Measurements from ENCODE around the gene NEBL. TPM values are rescaled to one million over a fixed set of nuclear protein-coding genes. Genes with fewer than 3 reads are reported as not detected.

The NEBL gene
- total RNA-seq, 4 donors from 2014 or later: 2.1 to 3.5 (median 2.5) TPM

DNA sequence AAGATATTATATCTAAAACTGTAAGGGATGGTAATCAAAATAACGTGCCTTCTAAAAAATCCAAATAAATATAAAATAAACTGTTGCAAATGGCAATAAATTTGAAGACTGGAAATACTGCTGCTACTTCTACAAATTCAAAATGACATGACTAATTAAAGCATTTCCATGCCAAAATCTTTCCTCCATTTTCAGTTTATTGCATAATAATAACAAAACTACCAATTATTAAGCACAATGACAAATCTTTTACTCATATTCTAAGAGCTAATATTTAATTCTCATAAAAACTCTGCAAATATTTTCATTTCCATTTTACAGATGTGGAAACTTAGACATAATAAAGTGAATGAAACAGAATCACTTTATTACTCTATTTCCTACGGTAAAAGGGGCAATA lies 38.8 kb upstream of the NEBL start:
- no peak overlapping the region for H3K4me3 ChIP-seq
- H3K4me1 ChIP-seq: no peaks in the 10 kb centered on the region
- TF ChIP-seq POLR2AphosphoS5 (IDR thresholded peaks at IDR 0.05): no peak
- TF ChIP-seq, protein P1, sequence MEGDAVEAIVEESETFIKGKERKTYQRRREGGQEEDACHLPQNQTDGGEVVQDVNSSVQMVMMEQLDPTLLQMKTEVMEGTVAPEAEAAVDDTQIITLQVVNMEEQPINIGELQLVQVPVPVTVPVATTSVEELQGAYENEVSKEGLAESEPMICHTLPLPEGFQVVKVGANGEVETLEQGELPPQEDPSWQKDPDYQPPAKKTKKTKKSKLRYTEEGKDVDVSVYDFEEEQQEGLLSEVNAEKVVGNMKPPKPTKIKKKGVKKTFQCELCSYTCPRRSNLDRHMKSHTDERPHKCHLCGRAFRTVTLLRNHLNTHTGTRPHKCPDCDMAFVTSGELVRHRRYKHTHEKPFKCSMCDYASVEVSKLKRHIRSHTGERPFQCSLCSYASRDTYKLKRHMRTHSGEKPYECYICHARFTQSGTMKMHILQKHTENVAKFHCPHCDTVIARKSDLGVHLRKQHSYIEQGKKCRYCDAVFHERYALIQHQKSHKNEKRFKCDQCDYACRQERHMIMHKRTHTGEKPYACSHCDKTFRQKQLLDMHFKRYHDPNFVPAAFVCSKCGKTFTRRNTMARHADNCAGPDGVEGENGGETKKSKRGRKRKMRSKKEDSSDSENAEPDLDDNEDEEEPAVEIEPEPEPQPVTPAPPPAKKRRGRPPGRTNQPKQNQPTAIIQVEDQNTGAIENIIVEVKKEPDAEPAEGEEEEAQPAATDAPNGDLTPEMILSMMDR (IDR thresholded peaks at IDR 0.05): no peak
- TF ChIP-seq EP300 (IDR thresholded peaks at IDR 0.05): no peak
- no peak for TF ChIP-seq POLR2A (IDR thresholded peaks at IDR 0.05; ENCODE audit: low read depth)
- no peak overlapping the region for H3K27ac ChIP-seq (replicated peaks in 1 of 4)
- DNase-seq (ENCODE audit: extremely low spot score): no peak
- H3K27me3 ChIP-seq: no peaks in the 10 kb centered on the region
- H3K36me3 ChIP-seq: no peaks in the 10 kb centered on the region
- intact Hi-C loops (cut with DNase I): no loop called here
- H3K9me3 ChIP-seq: no peaks in the 10 kb centered on the region
- WGBS: 69% methylated on average over 2 of the region's 2 CpGs

DNA sequence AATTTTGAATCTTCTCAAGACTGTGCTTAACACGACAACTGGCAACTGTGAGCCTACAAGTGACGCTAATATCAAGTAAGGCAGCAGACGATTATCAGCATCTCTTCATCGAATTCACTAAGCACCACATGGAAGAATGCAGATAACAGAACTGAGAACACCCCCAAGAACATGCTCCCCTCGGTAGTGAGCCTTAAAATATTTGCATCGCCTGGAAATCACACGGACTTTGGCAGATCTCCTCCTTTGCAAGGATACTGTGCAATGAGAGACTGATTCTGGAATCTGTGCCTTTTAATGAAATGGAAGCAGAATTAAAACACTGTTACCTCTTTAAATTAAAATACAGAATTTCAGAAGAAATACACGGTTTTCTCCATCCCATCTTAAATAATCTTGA lies 38.2 kb upstream of the NEBL start:
- no peak for DNase-seq (ENCODE audit: extremely low spot score)
- no peaks in the 10 kb centered on the region for H3K9me3 ChIP-seq
- H3K4me1 ChIP-seq: no peaks in the 10 kb centered on the region
- TF ChIP-seq, protein P1 (IDR thresholded peaks at IDR 0.05): no peak
- TF ChIP-seq POLR2A (IDR thresholded peaks at IDR 0.05; ENCODE audit: low read depth): no peak
- no peak for TF ChIP-seq EP300 (IDR thresholded peaks at IDR 0.05)
- no peak for TF ChIP-seq POLR2AphosphoS5 (IDR thresholded peaks at IDR 0.05)
- H3K27ac ChIP-seq (replicated peaks in 1 of 4): no peak overlapping the region
- no peaks in the 10 kb centered on the region for H3K27me3 ChIP-seq
- no peaks in the 10 kb centered on the region for H3K36me3 ChIP-seq
- H3K4me3 ChIP-seq: no peak overlapping the region
- WGBS: 92% methylated on average over 8 of the region's 8 CpGs
- intact Hi-C loops (cut with DNase I): no loop called here

GRCh38 chr10:20933705-20934104 lies 36.6 kb upstream of the NEBL start:
- Histone ChIP-seq H3K27me3 (no peaks in the 10 kb centered on the region), H3K4me3 (no peak overlapping the region), H3K36me3 (no peaks in the 10 kb centered on the region), H3K27ac (replicated peaks in 1 of 4) (no peak overlapping the region), H3K4me1 (no peaks in the 10 kb centered on the region), H3K9me3 (no peaks in the 10 kb centered on the region)
- DNase-seq (ENCODE audit: extremely low spot score): no peak
- intact Hi-C loops (cut with DNase I): no loop called here
- WGBS: 84% methylated on average over 2 of the region's 2 CpGs
- TF ChIP-seq, protein P1 (IDR thresholded peaks at IDR 0.05): no peak
- TF ChIP-seq POLR2AphosphoS5 (IDR thresholded peaks at IDR 0.05) (no peak), EP300 (IDR thresholded peaks at IDR 0.05) (no peak), POLR2A (IDR thresholded peaks at IDR 0.05; ENCODE audit: low read depth) (no peak)

DNA sequence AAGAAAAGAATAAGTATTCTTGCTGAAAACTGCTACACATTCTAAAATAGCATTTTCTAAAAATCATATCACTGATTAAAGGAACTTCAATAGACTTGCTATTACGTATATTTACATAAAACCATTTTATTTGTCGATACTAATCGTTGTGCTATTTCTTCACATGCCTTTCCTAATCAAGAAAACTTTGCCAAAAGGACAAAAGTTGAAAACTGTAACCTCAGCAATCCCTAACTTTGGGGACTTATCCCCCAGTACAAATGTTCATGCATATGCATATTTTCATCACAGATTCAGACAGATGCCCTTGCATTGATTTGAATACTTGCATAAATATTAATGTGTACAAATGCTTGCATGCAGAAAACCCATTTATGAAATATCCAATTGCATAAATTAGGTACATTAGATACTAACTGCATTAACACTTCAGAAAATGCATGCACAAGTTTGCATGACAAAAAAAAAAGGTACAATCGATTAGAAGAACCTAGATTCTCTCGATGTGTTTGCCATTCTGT lies 35.6 kb upstream of the NEBL start:
- Histone ChIP-seq H3K36me3 (no peaks in the 10 kb centered on the region), H3K4me1 (no peaks in the 10 kb centered on the region), H3K9me3 (no peaks in the 10 kb centered on the region), H3K27ac (replicated peaks in 1 of 4) (no peak overlapping the region), H3K4me3 (no peak overlapping the region), H3K27me3 (no peaks in the 10 kb centered on the region)
- intact Hi-C loops (cut with DNase I): no loop called here
- 92% methylated on average over 5 of the region's 5 CpGs for WGBS
- DNase-seq (ENCODE audit: extremely low spot score): no peak
- TF ChIP-seq POLR2AphosphoS5 (IDR thresholded peaks at IDR 0.05): no peak
- TF ChIP-seq, protein P1 (IDR thresholded peaks at IDR 0.05): no peak

DNA sequence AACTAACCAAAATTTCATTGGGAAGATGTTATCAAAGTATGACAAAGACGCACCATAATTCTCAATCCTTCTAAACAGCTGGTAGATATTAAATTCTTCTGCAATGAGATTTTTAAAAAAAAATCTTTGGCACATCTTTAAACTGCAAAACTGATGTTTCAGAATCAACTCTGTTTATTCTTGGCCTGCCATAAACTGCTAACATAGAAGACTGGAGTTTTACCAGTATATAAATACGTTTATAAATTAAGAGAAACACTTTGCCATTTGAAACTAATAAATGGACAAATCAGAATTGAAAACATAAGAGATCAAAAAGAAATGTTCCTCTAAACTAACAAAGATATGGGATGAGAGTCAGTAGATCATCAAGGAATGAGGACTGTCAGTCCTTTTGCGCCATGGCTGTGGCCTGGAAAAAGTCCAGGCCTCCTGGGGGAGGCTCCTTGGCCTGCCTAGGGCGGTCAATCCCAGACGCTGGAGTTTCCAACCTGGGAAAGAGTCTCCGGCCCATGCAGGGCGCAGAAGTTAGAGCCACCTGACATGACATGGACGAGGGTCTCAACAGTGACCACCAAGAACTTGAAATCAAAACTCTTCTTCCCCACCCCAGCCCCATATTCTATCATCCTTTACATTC lies 34.2 kb upstream of the NEBL start:
- Histone ChIP-seq H3K36me3 (no peaks in the 10 kb centered on the region), H3K27ac (replicated peaks in 1 of 4) (no peak overlapping the region), H3K4me3 (no peak overlapping the region), H3K27me3 (no peaks in the 10 kb centered on the region), H3K4me1 (no peaks in the 10 kb centered on the region), H3K9me3 (no peaks in the 10 kb centered on the region)
- WGBS: 64% methylated on average over 8 of the region's 8 CpGs
- TF ChIP-seq EP300 (IDR thresholded peaks at IDR 0.05) (no peak), POLR2A (IDR thresholded peaks at IDR 0.05; ENCODE audit: low read depth) (no peak), POLR2AphosphoS5 (IDR thresholded peaks at IDR 0.05) (no peak)
- TF ChIP-seq, protein P1 (IDR thresholded peaks at IDR 0.05): no peak
- intact Hi-C loops (cut with DNase I): no loop called here
- peak; percentile 84 for DNase-seq (ENCODE audit: extremely low spot score)

Measured in esophagus muscularis mucosa (tissue), 4 donors.